GM18508 (cell line): ENCODE data around the gene RBM5.

Experiments
- ATAC-seq: cut with Tn5 transposase; IDR thresholded peaks from one replicate; pipeline ENCODE4 v1.9.1; 2021; ENCODE audit warnings: moderate number of reproducible peaks; ENCODE audit not compliant: insufficient read depth, unreplicated experiment

RBM5 gene

DNA sequence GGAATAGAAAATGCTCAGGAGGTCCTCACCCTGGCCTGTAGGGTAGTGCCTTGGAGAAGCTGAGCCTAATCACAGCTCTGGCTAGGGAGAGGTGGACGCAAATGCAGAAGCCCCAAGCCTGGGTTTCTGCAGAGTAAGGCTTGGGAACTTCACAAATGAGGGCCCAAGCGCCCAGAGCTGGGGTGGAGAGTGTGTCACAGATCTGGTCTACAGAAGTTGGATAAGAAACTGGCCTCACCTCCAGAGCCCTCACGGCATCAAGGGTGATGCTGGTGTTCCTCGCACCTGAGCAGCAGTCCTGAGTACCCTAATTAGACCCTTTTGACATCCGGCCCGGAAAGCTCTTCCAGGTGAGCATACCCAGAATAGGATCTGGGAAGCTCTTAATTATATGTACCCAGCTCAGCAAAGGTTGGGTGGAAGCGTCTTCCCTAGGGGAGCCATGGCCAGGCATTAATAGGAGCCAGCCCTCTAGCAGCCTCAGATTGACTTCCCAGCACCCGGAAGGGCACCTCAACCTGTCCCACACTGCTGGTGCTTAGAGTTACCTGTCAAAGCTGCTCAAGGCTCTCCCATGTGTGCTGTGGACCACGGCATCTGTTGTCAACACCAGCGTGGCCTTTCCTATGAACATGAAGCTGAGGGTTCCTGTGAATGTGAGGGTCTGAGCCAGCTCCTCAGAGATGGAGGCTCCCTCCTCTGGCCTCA lies 31.8 kb downstream of the RBM5 start:
- no peak for ATAC-seq

DNA sequence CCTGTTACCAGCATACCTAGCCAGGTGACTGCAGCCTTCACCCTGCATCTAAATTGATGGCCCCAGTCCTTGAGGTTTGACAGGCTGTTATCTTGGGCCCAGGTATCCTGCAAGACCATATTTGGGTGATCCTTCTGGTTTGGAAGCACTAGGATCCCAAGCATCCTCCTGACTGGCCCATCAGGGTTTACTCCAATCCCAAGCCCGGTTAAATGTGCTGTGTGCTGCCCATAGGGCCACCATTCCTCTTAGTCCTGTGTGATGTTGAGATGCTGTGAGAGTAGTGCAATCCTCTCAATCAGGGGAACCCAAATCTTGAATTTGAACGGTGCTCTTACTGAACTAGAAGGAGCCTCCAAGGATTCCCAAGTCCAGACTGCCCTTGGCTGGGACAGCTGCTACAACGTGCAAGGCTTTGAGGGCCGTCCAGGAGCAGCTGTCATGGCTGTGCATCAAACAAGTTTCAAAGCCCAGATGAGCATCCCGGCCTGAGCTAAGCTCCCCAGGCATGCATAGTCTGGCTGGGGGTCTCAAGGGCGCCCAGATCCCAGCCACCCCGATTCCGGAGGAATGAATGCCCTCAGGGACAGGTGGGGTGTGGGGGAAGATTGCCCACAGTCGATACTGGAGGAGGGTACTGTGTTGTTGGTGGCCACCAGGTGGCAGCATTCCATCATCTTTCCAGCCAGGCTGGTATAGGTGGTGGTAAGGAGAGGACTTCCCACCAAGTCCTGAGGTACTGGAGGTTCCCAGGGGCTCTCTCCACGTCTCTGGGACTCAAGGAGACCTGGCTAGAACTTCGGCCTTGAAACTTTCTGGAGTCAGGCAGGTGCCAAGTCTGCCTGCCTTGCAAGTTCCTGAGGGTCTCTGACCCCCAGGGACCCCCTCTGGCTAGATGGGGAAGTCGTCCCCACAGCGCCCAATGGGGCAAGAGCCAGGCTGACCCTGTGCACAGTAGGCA lies 32.6 kb downstream of the RBM5 start:
- no peak for ATAC-seq

DNA sequence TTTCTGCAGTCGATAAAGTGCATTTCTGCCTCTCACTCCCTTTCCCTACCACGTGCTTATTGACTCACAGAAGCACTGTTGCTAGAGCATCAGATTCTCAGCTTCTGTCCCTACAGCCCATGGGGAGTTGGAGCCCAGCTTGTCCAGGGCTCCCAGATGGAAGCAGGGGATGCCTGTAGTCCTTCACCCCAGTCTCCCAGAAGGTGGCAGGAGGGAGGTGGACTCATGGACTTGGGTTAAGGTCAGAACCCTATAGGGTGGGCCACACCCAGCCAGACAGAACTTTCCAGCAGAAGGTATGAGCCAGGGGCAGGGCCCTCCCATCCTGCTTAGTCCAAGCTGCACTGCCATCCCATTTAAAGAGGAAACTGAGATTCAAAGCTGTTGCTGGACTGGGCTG lies 33.4 kb downstream of the RBM5 start:
- ATAC-seq = no peak

DNA sequence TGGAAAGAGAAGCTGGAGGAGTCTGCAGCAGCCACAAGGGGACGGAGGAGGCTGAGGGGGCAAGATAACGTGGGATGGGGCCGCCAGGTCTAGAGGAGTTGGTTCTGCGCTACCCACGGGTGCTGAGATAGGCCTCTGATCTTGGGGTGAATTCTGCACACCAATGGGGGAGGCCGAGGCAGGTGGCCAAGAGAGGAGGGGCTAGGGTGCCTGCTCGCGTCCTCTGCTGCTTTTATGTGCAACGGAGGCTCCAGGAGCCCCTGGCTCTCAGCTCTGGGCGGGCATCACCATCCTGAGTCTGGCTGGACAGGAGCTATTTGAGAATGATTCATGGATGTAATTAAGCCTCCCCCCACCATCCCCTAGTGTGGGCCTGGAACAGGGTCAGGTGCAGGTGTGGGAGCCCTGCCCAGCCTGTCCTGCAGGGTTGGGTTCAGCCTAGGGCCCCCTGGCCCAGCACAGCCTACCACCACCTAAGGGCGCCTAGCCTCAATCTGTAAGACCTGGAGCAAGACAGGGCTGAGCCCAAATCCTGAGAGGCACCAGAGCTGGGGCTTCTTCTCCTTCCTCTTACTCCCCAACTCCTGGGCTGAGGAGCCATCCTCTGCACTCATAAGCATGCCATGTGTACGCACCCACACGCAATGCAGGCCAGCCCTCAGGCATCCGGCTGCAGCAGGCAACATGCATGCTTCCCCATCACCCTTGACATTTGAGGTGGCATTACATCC lies 34.1 kb downstream of the RBM5 start:
- no peak for ATAC-seq

DNA sequence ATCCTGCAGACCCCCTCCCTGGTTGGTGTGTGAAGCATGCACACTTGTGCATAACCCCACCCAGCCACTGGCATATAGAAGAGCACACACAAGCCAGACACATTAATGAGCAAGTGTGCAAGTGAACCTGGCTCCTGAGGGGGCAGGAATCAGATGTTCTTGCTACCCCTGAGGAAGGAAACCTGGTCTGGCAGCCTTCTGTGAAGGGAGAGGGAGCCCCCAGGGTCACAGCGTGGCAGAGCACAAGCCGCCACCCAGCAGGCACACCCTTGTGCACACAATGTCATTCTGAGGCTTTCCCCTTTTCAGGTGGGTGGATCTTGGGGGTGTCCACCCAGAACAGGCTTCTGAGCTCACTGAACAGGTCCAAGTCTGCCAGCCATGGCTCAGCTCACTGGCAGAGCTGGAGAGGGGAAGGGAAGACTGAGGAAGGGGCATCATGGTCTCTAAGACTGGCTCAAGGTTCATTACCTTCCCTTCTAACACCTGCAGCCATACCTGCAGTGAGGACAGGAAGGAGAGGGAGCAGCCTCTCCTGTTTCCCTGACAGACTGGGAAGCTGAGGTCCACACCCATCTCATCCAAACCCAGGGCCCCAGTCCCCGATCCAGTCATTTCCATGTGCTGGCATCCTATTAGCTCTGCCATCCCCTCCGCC lies 34.8 kb downstream of the RBM5 start:
- no peak for ATAC-seq

DNA sequence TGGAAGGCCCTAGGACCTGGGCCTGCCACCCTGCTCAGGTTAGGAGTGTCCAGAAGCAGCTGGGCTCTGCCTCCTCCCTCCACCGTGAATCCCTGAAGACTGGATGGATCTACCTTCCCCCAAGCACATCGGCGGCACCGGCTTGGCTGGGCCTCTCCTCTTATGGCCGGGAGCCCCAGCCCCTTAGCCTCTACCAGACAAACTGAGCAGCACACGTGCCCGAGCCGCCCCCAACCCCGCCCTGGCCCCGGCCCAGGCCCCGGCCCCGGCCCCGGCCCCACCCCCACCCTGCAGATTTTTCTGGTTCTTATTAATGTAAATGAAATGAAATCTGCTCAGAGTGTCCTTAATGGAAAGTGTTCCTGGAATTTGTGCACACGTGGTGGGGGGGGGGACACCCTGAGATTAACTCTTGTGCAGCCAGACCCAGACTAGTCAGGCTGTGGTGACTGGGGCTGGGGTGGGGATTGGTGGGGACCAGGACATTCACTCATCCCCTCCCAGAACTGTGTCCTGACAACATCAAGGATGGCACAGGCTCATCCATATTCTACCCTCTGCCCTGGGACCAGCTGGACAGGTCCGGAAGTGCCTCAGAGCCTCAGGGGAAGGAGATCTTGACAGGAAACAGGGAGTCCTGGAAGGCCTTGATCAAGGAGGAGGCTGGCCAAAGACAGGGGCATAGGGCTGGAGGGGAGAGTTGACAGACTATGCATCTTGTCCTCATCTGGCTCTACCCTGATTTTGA lies 35.5 kb downstream of the RBM5 start:
- ATAC-seq = no peak

DNA sequence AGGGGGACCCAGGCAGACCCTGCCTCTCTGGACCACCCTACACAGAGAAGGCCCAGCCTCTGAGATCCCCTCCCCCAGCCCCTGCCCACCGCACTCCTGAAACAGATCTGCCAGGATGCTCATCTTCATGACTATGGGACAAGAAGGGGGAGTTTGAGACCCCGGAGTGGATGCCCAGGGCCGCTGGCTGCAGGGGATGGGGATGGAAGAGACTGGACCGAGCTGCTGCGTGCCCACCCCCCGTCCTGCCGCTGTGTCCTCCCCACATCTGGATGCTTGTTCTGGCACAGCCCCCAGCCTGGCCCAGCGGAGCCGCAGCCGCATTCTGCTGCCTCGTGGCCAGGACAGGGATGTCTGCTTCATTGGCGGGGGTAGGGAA lies 36.1 kb downstream of the RBM5 start:
- no peak for ATAC-seq

DNA sequence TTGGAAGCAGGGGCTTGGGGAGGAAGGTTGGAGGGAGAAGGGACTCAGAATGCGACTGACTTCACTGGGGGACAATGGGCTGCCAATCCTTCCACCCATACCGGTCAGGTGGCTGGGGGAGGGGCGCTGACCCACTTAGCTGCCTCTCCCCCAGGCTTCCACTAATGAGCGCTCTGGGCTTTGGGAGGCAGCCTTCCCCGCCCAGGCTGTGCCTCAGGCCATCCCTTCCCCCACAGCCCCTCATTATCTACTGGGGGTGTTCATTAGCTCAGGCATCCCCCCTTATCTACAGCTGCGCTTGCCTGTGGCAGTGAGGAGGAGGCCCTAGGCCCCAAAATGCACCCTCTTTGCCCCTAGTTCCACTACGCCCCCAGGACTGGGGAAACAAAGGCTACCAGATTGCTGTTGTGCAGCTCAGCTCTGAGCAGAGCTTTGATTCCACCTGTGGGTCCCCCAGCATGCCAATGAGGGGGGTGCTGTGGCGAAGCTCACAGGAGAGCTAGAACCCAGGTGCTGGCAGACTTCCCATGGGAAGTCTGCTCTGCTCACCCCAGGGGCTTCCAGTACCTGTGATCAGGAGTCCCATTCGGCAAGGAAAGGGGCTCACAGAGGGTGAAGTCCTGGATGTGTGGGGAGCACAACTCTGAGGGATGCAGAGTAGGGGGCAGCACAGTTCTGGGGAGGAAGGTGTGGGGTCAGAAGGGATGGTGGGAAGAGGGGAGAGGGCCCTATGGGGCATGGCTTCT lies 37.0 kb downstream of the RBM5 start:
- no peak for ATAC-seq

DNA sequence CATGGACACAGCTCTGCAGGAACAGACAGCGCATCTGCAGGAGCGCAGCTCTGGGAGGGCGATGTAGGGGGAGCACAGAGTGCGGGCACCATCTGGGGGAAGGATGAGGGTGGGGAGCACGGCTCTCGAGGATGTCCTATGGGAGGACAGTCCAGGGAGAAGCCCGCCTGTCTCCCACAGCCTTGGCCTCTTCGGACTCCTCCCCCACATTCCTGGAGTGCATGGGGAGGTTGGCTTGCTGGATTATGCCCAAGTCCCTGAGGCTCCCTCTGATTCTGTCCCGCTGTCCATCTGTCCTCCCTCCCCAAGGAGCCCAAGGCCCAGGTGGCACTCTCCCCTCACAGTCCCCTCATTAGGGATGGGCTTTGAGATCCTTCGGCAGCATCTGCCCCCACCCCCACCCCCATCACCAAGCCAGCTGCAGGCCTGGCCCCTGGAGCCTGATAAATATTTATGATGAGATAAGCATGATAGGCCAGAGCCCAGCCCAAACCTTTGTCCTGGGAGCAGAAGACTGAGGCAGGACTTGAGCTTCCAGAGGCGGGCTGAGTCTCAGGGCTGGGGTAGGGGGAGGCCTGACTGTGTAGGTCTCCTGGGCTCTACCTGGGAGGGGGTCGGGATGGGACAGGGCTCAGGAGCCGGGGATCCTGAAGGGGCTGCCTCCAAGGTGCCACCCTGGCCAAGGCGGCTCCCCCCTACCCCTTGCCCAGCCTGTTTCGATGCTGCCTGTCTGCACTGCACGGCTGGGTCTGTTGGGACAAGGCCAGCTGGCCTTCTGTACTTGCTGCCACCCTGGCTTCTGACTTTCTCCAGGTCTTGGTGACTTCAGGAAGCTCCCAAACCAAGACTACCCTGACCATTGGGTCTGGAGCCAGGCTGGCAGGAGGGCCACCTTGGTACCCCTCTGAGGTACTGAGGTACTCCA lies 37.8 kb downstream of the RBM5 start:
- no peak for ATAC-seq

DNA sequence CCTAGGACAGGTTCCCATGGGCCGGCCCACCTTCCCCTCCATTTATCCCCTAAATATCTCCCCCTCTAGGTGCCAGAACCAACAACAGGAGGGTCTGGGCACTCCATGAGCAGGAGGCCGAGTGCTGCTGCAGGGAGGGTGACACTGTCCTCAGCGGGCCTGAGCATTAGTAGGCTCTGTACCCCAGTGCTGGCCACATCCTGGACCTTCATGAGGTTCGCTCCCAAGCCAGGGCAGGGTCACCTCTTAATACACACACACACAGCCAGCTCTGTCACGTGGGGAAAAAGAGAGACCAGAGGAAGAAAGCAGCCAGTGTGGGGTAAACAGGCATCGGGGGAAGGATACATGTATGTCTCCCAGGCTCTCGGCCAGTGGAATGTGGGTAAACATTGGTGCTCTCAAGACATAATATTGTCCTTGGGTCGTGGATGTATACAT lies 38.6 kb downstream of the RBM5 start:
- ATAC-seq = no peak

DNA sequence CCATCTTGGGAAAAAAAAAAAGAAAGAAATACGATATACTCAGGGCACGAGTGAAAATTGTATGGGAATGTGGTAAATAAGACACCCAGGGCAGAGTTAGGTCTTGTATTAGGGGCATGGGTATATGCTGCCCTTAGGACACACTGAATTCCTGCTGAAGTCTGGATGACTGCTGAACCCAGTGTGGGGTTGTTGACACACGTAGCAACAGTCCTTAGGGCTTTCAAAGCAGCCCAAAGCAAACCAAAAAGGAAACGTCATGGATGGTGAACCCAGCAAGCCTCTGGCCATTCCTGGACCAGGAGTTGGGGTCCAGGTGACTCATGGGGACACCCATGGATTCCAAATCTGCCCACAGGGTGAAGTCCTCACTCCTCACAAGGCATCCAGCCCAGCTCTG lies 39.3 kb downstream of the RBM5 start:
- no peak for ATAC-seq

DNA sequence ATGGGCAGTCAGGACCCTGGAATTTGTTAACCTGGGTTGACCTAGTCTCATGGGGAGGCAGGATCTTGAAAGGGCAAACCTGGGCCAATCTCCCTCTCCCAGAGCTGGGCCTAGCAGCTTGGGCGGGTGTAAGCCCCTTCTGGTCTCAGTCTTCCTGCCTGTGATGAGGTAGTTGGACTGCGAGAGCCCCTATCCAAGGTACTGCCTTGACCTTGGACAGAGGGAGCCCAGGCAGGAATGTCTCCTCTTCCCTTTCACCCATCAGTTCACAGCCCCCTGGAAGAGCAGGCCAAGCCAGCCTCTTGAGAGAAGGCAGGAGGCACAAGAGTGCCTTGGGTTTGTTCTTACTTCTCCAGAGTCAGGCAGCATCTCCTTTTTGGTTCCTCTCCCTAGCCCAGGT lies 41.7 kb downstream of the RBM5 start:
- no peak for ATAC-seq

DNA sequence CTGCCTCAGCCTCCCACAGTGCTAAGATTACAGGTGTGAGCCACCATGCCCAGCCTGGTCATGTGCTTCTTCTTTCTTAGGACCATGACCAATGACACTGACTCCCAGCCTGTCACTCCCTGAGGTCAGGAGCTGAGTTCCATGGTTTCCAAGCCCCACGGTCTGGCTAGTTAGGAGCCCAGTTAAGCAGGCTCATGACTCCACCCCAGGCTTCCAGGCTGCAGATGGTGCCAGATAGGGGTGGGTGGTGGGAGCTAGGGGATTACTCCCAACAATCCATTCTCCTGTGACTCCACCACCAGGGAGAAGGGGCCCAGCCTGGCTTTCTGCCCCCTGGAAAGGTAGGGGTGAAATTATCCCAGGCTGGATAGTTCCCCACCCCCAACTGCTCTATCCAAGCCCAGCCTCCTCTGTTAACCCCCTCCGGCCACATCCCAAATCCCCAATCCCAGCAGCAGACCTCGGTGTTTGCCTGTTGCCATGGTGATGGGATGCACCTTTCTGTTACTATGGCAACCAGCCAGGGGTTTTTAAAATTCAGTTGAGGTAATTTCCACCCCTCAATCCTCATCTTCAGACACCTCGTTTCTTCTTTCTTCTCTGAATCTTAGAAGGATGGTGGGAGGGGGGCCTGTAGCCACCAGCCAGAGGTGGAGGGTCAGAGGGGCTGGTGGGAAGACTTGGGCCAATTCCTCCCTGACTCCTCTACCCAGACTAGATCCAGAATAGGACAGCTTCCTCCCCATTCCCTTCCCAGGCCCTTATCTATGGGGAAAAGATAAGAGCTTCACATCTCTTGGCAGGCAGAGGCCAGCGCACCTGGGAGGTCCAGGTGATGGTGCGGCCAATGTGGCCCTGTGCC lies 43.9 kb downstream of the RBM5 start:
- no peak for ATAC-seq

DNA sequence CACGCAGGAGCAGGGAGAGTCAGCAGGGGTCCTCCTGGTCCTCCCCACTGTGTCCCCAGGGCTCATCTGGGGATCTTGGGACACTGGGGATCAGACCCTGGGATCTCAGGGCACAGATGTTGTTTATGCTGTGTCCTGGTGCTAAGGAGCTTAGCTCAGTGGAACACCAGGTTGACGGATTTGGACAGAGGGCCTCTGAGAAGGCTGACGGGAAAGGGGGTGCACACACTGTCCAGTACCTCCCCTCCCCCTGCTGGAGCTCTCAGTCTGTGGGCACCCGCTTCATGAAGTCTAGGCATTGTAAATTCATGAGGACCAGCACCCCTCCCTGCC lies 44.5 kb downstream of the RBM5 start:
- ATAC-seq = no peak

DNA sequence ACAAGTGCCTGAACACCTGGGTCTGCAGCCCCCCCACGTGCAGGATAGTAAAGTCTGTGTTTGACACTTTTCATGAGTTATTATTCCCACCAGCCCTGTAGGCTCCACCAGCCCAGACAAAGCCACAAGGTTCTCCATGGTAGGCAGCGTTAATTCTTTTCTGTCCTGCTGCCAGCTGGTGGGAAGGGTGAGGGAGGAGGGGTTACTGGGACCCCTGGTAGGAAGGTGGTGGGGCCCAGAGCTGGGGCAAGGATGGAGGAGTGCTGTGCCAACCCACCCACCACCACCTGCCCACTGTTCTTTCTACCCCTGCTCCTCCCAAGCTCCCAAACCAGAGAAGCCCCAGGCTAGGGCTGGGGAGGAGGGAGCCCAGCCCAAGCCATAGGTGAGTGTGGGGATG lies 45.6 kb downstream of the RBM5 start:
- ATAC-seq = no peak

DNA sequence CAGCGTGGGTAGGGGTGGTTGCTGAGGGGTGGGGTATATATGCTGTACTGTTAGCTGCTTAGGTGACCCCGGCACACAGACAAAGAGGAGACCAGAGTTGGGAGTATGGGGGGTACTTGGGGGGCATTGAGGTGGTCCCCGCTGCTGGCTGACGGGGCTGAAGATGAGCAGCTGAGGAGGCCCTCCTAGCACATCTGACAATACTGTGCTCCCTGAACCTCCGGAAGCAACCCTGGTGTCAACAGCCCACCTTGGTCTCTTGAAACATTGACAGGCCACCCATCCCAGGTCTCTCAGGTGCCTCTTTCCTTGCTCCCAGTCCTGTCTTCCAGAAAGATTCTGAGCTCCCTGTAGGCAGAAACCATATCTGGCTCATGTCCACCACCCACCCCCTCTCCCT lies 47.2 kb downstream of the RBM5 start:
- no peak for ATAC-seq

DNA sequence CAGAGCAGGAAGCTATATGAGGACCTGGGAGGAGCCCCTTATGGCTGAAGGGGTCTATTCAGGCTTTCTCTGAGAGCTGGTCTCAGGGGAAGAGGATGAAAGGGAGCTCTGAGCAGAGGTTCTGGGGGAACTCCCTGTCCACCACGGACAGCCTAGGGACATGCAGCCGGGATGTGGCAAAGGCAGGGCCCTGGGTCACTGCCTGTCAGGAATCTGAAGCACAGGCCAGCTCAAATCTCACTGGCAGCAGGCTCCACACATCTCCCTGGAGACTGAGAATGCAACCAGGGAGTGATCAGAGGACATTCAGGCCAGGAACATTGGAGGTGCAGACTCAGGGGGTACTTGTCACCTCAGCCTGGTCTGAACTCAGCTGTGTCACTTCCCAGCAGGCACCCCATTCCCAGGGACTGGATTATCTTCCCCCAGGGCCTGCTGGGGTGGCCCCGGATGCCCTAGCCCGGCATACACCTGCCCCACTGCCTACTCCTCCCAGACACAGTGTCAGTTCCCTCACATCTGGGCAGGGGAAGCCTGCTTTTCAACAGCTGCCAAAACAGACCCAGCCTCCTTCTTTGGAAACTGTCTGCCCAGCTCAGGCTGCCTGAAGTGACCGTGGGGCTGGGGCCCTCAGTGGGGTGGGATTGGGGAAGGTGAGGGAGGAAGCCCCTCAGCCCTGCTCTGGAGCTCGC lies 48.1 kb downstream of the RBM5 start:
- ATAC-seq = no peak
